Brain pericyte (primary cell): ENCODE measurements around the gene FLT3LG.

Experiments used
- DNase-seq: peaks from one replicate; pipeline ENCODE4 v3.0.0-alpha.2; 2012; ENCODE audit warnings: low read depth, low spot score

FLT3LG gene

DNA sequence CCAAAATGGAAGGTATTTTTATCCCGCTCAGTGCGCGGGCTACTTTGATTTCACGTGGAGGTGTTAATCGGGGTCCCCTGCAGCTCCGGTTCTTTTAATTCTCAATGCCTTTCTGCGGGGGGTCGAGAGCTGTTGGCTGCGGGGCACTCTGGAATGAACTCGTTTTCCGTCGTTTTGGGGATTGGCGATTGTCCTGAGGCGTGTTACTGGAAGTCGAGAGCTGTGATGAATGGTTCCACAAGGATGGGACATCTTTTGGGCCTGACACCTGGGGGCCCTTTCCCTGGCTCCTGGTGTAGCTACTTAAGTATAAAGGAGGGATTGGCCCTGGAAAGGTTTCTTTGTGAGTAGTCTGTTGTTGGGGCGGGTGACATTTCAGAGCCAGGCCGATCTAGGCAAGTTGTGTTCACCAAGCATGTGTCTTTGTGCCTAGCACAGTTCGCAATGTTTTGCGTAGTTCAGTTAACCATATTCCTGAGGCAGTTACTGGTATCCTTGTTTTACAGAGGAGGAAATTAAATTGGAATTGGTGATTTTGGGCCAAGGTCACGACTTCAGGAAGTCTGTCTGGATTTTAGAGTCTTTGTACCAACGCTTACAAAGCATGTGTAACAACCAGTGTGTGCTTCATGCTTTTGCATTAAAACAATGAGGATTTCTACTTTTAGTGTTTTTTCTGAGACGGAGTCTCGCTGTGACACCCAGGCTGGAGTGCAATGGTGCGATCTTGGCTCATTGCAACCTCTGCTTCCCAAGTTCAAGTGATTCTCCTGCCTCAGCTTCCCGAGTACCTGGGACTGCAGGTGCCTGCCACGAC is 14.2 kb downstream of the FLT3LG start:
- DNase-seq = no peak

DNA sequence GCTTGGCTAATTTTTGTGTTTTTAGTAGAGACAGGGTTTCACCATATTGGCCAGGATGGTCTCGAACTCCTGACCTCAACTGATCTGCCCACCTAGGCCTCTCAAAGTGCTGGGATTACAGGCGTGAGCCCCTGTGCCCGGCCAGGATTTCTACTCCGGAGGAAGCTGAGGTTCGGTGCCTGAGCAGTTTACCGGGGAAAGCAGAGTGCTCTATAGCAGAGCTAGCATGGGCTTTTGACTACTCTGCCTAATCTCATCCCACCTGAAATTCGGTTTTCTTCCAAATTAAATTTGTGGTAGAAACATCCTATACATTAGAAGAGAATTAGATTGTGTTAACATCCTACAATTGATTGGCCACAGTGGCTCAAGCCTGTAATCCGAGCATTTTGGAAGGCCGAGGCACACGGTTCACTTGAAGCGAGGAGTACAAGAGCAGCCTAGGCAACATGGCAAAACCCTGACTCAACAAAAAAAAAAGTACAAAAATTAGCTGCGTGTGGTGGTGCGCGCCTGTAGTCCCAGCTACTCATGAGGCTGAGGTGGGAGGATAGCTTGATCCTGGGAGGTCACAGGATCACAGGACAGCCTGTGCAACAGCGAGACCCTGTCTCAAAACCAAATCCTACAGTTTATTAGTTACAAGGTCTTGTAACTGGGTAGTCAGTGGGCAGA is 15.0 kb downstream of the FLT3LG start:
- DNase-seq = no peak

DNA sequence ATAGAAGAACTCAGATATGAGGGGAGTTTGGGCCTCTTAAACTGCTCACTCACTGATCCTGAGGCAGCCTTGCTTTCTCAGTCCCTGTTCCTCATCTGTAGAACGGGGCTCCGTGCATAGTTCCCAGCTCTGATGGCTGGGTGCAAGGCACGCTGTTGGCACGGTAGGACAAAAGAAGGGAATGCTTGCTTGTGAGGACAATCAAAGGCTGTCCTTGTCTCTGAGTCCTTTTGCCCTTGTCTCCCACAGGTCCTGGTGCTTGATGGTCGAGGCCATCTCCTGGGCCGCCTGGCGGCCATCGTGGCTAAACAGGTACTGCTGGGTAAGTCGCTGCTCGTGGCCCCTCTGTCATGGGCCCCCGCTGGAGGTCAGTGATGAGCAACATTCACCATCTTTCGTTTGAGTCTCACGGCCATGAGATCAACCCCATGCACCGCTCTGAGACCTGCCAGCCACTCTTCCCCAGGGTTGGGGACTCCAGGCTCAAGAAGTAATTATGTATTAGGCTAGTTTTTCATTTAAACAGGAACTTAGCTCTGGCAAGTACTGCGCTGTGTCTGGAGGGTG is 15.7 kb downstream of the FLT3LG start:
- no peak for DNase-seq

DNA sequence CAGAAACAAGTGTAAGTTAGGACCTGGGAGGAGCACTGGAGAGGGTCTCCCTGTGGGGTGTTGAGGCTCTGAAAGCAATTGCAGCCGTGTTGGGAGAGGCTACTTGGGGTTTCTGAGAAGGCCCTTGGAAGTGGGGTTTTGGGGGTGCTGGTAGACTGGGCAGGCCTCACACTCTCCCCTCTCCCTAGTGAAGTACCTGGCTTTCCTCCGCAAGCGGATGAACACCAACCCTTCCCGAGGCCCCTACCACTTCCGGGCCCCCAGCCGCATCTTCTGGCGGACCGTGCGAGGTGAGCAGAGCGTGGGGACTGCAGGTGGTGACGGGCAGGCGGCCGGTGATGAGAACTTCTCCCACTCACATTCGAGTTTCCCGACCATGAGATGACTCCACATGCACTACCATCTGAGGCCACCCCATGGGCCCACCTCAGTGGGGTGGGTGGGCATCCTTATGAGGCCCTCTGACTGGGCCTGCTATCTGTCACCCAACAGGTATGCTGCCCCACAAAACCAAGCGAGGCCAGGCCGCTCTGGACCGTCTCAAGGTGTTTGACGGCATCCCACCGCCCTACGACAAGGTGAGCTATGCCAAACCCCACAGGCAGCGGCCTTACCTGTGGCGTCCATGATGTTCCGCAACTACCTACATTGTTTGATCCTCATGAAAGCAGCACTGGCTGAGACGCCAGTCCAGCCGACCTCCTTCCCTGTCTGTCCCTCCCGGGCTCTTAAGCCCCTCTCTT is 16.4 kb downstream of the FLT3LG start:
- DNase-seq = no peak

DNA sequence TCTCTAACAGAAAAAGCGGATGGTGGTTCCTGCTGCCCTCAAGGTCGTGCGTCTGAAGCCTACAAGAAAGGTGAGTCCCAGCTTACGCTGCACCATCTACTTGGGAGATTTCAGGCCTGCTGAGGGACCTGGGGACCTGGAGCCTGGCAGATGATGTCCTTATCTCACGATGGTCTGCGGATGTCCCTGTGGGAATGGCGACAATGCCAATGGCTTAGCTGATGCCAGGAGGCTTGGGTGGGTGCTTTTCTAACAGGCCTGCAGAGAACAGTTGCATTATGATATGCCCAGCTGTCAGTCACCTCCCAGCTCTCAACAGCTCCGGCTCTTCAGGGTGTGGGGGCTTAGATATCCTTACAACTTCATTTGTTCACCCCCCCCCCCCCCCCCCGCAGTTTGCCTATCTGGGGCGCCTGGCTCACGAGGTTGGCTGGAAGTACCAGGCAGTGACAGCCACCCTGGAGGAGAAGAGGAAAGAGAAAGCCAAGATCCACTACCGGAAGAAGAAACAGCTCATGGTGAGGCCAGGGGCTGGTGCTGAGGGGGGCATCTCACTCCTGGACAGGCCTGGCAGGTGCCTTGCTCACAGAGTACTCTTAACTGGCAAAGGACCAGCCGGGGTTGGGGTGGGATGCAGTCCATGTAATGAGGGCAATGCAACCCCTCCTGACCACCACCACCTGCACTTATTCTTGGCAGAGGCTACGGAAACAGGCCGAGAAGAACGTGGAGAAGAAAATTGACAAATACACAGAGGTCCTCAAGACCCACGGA is 17.2 kb downstream of the FLT3LG start:
- DNase-seq = no peak

DNA sequence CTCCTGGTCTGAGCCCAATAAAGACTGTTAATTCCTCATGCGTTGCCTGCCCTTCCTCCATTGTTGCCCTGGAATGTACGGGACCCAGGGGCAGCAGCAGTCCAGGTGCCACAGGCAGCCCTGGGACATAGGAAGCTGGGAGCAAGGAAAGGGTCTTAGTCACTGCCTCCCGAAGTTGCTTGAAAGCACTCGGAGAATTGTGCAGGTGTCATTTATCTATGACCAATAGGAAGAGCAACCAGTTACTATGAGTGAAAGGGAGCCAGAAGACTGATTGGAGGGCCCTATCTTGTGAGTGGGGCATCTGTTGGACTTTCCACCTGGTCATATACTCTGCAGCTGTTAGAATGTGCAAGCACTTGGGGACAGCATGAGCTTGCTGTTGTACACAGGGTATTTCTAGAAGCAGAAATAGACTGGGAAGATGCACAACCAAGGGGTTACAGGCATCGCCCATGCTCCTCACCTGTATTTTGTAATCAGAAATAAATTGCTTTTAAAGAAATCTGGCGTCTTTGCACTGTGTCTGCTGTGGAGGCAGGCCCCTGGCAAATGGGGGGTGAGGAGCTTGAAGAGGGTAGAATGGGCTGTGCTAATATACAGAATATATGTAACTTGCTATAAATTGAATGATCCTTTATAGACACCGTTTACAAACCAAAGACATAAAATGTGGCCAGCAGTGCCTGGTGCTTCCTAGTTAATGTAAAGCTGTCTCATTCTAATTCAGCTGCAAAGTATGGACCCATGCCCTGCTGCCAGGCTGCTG is 18.0 kb downstream of the FLT3LG start:
- DNase-seq = no peak

DNA sequence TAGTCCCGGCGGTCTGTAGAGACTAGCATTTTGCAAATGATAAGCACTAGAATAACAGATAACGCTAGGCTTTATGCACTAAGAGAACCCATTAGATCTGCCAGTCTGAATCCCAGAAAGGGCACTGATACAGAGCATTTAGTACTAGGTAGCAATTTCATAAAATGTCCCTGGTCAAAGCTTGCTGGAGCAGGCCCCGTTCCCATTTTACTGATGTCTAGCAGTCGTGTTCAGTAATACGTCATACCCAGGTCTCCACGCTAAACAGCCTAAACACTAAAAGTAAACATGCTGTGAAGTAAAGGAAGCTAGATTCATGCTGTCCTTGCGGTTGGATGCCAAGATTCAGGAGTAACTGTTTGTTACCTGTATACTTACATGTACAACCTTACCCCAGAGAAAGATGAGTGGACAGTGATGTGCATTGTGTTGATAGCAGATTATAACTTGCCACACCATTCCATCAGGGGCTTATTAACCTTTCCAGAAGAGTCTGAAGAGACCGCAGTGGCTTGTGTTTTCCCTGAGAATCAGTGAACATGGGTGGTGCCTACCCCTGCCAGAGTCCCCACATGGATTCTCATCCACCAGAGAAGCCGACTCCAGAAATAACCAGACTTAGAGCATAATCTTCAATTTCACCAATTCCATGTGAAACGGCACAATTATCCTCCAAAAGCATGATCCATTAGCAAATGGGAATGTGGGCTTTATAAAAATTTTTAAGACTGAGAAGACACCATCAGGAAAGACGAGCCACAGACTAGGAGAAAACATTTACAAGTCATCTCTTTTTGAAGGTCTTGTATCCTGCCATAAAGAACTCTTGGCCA is 18.8 kb downstream of the FLT3LG start:
- DNase-seq = no peak

DNA sequence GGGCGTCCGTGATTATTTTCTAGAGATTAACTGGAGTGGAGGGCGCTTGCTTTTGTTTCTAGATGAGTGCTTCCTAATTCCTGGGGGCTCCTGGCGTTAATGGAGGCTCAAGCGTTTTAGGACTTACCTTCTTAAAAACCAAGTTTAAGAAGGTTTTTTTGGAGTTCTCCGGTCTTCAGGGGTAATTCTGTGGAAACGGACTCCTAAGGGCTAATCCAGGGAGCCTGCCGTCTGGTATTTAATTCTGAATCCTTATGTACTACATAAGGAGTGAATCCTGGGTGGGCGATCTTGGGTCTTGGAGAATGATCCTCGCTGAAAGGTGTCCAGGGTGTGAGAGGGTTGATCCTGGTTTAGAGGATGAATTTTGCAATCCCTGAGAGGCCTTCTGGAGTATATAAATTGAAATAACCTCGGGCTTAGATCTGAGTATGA is 22.6 kb downstream of the FLT3LG start:
- DNase-seq = no peak

DNA sequence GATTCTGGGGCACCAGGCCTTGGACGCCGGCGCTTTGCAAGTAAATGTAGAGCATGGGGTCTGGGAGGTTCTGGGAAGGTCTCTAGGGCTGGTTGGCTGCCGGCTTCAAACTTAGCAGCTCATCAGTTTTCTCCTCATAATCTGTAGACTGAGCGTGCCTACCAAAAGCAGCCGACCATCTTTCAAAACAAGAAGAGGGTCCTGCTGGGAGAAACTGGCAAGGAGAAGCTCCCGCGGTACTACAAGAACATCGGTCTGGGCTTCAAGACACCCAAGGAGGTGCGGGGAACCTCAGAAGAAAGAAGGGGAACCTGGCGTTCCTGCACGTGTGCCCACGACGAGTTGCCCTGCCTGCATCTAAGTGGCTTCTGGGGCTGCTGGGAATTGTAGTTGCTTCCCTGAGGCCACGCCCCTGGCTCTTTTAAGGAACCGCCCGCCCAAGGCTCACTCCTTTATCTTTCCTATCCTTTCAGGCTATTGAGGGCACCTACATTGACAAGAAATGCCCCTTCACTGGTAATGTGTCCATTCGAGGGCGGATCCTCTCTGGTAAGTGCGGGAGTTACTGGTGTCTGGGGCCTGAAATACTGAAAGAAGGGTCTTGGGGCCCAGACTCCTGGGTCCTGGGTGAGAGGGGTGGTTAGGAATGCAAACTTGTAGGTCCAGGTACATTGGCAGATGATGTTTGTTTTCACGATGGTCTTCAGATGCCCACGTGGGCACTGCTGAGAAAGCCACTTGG is 23.2 kb downstream of the FLT3LG start:
- no peak for DNase-seq

DNA sequence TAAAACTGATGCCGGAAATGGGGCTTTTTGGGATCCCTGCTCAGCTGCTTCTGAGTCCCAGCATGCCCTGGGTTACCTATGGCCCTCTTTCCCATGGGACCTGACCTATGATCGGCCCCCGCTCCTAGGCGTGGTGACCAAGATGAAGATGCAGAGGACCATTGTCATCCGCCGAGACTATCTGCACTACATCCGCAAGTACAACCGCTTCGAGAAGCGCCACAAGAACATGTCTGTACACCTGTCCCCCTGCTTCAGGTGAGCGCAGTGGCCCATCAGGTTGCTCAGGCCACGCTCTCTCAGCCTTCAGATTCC is 23.7 kb downstream of the FLT3LG start:
- DNase-seq = no peak

DNA sequence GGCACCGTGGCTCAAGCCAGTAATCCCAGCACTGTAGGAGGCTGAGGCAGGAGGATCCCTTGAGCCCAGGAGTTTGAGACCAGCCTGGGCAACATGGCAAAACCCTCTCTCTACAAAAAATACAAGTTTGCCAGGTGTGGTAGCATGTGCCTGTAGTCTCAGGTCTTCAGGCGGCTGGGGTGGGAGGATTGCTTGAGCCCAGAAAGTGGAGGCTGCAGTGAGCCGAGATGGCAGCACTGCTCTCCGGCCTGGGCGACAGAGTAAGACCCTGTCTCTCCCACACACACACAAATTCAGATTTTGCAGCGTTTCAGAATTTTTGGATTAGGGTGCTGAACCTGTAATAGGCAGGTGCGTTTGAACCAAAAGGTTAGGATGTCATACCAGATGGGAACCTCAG is 24.5 kb downstream of the FLT3LG start:
- no peak for DNase-seq

DNA sequence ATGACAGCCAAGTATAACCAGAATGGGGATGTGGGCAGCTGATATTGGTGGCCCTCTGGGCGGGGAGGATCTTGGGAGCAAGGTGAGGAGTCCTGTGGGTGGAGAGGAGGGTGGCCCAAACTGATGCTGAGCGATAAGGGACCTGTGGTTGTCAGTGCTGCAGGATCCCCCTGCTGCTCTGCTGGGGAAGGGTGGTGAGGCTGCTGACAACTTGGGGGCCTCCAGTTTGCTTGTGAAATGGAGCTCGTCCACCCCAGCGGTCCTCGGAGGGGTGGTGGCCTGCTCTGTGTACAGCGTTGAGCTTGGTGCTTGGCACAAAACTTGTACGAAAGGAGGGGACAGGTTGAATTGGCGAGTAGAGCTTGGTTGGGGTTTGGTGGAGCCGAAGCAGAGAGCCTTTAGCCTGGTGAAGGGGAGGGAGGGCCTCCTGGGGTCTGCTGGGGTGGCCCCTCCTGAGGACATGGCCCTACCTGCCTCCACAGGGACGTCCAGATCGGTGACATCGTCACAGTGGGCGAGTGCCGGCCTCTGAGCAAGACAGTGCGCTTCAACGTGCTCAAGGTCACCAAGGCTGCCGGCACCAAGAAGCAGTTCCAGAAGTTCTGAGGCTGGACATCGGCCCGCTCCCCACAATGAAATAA is 25.1 kb downstream of the FLT3LG start:
- DNase-seq = no peak

DNA sequence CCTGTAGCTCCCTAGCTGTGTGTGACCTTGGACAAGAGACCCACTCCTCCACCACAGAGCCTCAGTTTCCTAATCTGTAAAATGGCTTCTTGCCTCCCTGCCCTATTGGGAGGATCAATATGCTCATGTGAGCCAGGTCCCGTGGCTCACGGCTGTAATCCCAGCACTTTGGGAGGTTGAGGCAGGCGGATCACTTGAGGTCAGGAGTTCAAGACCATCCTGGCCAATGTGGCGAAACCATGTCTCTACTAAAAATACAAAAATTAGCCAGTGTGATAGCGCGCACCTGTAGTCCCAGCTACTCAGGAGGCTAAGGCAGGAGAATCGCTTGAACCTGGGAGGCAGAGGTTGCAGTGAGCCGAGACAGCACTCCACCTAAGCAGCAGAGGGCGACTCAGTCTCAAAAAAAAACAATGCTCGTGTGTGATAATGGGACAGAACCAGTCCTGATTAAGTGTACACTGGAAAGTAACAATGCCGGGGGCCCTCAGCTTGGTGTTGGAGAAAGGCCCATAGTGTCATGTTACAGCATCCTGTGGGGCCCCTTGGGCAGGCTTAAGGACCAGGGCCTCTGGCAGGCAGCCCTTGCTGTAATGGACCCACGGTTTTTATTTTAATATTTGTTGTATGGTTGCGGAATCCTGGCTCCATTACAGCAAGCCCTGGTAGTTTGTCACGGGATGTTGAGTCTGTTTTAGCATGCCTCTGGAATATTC is 29.0 kb downstream of the FLT3LG start:
- DNase-seq = peak; percentile 36

DNA sequence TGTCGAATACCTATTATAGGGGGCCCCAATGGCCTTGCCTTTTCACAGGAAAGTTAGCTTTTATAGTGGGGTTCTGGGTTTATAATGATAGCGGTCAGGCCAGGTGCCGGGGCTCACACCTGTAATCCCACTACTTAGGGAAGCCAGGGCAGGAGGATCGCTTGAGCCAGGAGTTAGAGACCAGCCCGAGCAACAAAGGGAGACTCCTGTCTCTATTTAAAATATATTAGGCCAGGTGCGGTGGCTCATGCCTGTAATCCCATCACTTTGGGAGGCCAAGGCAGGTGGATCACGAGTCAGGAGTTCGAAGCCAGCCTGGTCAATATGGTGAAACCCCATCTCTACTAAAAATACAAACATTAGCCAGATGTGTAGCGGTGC is 29.6 kb downstream of the FLT3LG start:
- no peak for DNase-seq

DNA sequence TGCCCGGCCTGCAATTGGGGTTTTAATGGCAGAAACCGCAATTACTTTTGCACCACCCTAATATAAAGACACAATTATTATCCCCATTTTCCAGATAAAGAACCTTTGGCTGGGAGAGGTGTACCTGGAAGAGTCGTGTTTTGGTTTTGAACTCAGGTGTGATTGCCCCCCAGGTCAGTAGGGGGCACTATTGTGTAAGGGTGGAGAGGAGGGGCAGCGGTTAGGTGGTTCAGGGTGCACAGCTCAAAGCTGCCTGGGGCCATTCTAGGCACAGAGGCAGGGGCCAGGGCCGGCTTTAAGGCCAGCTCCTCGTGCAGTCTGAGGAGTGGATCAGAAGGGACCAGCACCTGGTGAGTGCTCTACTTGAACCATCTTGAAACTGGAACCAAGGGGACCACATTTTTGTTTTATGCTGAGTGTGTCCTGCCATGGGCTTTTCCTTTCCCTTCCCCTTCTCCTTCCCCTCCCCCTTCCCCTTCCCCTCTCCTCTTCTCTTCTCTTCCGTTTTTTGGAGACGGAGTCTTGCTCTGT is 32.6 kb downstream of the FLT3LG start:
- DNase-seq = no peak

DNA sequence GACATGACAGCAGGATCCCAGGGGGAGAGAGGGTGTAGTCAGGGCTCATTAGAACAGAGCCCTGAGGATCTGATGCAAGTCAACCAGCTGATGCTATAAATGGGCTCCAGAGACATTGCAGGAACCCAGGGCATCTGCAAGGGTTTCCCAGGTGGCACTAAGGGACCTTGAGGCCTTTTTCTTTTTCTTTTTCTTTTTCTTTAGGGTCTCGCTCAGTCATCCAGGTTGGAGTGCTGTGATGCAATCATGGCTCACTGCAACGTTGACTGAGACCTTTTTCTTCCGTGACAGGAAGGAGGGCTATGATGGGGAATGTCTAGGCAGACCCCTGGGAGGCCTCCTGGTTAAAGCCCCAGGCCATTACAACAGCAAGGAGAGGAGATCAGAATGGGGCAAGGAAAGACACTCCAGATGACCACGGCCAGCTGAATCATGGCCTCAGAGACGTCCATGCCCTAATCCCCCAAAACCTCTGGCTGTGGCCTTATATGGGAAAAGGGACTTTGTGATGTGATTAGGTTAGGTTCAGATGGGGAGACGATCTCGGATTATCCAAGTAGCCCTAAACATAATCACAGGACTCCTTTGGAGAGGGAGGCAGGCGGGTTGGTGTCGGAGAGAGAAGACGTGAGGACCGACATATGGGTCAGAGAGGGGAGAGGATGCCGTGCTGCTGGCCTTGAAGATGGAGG is 33.9 kb downstream of the FLT3LG start:
- no peak for DNase-seq
